OCI-LY3 (cell line): Measurements from ENCODE around the gene ZBTB7C.

Experiments used
- EZH2phosphoT487 ChIP-seq: fragments of 200-600 bp; shearing (Covaris generic); IDR thresholded peaks from 2 replicates; pipeline ENCODE4 v1.6.1; 2018; ENCODE audit warnings: antibody characterized with exemption, mixed run types, low read depth
- TF ChIP-seq, protein P1 (sequence below): fragments of 200-600, 300-600 bp; sonication (generic); IDR thresholded peaks from 2 replicates; pipeline ENCODE4 v1.5.1; 2014; ENCODE audit warnings: antibody characterized with exemption, low read length, low read depth

DNA sequence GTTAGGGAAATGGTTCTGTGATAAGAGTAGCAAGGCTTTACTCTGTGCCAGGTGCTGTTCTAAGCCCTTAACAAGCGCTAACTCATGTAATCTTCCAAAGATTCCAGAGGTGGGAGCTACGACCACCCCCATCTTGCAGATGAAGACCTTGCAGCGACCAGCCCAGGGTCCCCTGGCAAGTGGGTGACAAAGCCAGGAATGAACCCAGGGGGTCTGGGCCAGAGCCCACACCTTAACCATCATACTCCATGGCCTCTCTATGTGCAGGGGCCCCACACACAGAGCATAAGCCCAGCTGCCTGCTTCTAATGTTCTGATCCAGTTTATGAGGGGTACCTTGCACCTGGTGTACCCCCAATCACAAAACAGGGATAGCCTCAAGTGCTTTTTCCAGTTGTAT, 105.3 kb downstream of the ZBTB7C start:
- TF ChIP-seq, protein P1, sequence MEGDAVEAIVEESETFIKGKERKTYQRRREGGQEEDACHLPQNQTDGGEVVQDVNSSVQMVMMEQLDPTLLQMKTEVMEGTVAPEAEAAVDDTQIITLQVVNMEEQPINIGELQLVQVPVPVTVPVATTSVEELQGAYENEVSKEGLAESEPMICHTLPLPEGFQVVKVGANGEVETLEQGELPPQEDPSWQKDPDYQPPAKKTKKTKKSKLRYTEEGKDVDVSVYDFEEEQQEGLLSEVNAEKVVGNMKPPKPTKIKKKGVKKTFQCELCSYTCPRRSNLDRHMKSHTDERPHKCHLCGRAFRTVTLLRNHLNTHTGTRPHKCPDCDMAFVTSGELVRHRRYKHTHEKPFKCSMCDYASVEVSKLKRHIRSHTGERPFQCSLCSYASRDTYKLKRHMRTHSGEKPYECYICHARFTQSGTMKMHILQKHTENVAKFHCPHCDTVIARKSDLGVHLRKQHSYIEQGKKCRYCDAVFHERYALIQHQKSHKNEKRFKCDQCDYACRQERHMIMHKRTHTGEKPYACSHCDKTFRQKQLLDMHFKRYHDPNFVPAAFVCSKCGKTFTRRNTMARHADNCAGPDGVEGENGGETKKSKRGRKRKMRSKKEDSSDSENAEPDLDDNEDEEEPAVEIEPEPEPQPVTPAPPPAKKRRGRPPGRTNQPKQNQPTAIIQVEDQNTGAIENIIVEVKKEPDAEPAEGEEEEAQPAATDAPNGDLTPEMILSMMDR, result no peak
- TF ChIP-seq EZH2phosphoT487, result no peak
